GM12878 (cell line): ENCODE data around the gene ATP13A1.

Experiments used
- FOXK2 ChIP-seq: fragments of 450-650 bp; IDR thresholded peaks from 2 replicates; pipeline ENCODE4 v1.6.1; 2017; ENCODE audit warnings: mild to moderate bottlenecking, moderate library complexity
- KDM1A ChIP-seq: fragments of 200-600 bp; sonication (generic); IDR thresholded peaks from 2 replicates; pipeline ENCODE4 v1.6.1; 2016; ENCODE audit warnings: borderline replicate concordance
- NR2C1 ChIP-seq: fragments of 450-650 bp; IDR thresholded peaks from 2 replicates; pipeline ENCODE4 v1.6.1; 2017; ENCODE audit warnings: antibody characterized with exemption, mild to moderate bottlenecking, moderate library complexity
- POLR2A ChIP-seq: IDR thresholded peaks from 2 replicates; pipeline ENCODE4 v1.6.1; 2011; ENCODE audit warnings: low read depth, mild to moderate bottlenecking, low read length
- RUNX3 ChIP-seq: IDR thresholded peaks from 2 replicates; pipeline ENCODE4 v1.6.1; 2012; ENCODE audit warnings: low read length, inconsistent platforms
- SMARCA5 ChIP-seq: fragments of 450-650 bp; IDR thresholded peaks from 2 replicates; pipeline ENCODE4 v1.6.1; 2017; ENCODE audit warnings: mild to moderate bottlenecking
- ZSCAN29 ChIP-seq: fragments of 450-650 bp; IDR thresholded peaks from 2 replicates; pipeline ENCODE4 v1.6.1; 2017; ENCODE audit warnings: mild to moderate bottlenecking, moderate library complexity
- TF ChIP-seq, protein P1 (sequence below): fragments of 450-650 bp; IDR thresholded peaks from 2 replicates; pipeline ENCODE4 v1.6.1; 2017; ENCODE audit warnings: borderline replicate concordance
- TF ChIP-seq, protein P2 (sequence below): fragments of 450-650 bp; conservative IDR thresholded peaks from 2 replicates; pipeline ENCODE4 v1.6.1; 2017; ENCODE audit warnings: mild to moderate bottlenecking, moderate library complexity

DNA sequence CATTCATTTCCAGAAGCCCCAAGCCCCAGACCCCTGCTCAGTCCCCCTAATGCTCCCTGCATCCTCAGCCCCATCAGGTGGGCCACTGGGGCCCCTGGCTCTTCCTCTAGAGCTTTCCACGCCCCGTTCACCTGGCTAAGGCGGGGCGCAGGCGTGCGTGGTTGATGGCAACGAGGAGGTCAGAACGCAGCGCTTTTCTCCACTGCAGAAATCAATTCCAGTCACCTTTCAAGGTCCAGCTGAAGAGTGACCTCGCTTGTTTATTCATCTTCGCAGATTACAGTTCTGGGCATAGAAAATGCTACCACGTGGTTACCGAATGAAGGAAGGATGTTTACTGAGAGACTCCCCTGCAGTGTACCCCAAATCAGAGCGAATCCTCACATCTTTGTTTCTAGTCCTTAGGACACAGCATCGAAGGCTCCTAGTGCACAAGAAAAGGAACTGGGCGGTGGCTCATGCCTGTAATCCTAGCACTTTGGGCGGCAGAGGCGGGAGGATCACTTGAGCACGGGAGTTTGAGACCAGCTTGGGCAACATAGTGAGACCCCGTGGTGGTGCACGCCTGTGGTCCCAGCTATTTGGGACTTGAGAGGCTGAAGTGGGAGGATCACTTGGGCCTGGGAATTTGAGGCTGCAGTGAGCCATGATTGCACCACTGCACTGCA, 44.2 kb downstream of the ATP13A1 start:
- TF ChIP-seq POLR2A, result no peak
- TF ChIP-seq ZSCAN29, result no peak
- TF ChIP-seq, protein P1, sequence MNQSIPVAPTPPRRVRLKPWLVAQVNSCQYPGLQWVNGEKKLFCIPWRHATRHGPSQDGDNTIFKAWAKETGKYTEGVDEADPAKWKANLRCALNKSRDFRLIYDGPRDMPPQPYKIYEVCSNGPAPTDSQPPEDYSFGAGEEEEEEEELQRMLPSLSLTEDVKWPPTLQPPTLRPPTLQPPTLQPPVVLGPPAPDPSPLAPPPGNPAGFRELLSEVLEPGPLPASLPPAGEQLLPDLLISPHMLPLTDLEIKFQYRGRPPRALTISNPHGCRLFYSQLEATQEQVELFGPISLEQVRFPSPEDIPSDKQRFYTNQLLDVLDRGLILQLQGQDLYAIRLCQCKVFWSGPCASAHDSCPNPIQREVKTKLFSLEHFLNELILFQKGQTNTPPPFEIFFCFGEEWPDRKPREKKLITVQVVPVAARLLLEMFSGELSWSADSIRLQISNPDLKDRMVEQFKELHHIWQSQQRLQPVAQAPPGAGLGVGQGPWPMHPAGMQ, result no peak
- no peak for TF ChIP-seq SMARCA5
- no peak for TF ChIP-seq RUNX3
- TF ChIP-seq FOXK2, result no peak
- TF ChIP-seq, protein P2, sequence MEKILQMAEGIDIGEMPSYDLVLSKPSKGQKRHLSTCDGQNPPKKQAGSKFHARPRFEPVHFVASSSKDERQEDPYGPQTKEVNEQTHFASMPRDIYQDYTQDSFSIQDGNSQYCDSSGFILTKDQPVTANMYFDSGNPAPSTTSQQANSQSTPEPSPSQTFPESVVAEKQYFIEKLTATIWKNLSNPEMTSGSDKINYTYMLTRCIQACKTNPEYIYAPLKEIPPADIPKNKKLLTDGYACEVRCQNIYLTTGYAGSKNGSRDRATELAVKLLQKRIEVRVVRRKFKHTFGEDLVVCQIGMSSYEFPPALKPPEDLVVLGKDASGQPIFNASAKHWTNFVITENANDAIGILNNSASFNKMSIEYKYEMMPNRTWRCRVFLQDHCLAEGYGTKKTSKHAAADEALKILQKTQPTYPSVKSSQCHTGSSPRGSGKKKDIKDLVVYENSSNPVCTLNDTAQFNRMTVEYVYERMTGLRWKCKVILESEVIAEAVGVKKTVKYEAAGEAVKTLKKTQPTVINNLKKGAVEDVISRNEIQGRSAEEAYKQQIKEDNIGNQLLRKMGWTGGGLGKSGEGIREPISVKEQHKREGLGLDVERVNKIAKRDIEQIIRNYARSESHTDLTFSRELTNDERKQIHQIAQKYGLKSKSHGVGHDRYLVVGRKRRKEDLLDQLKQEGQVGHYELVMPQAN, result no peak
- TF ChIP-seq NR2C1, result no peak
- no peak for TF ChIP-seq KDM1A
